Measurements from ENCODE around the gene DRC1.
"Not testable (repeated sequence)": the region's sequence is repeated elsewhere in the genome, so short reads cannot be mapped to it uniquely, and the experiment has no call there.

Gene DRC1

GRCh38 chr2:26401739-26402541 is at the start of gene DRC1:
Gene DRC1, plus strand, starts transcription at chr2:26401920. Its CDS starts 70 bp downstream, at chr2:26401990.
- DNase-seq = no peak

- DNase-seq = no peak
These were observed 48.8 kb upstream of the DRC1 start for GRCh38 chr2:26352892-26353291.

GRCh38 chr2:26354469-26354868 is 47.3 kb upstream of the DRC1 start:
- not testable (repeated sequence) for DNase-seq

GRCh38 chr2:26355038-26355995 is 46.4 kb upstream of the DRC1 start:
- DNase-seq = no peak

GRCh38 chr2:26356111-26356510 is 45.6 kb upstream of the DRC1 start:
- no peak for DNase-seq

- no peak for DNase-seq
These were observed 44.9 kb upstream of the DRC1 start for GRCh38 chr2:26356771-26357170.

- no peak for DNase-seq
These were observed 41.7 kb upstream of the DRC1 start for GRCh38 chr2:26359886-26360473.

GRCh38 chr2:26363323-26363722 is 38.4 kb upstream of the DRC1 start:
- DNase-seq = no peak

GRCh38 chr2:26363958-26364357 is 37.8 kb upstream of the DRC1 start:
- no peak for DNase-seq

GRCh38 chr2:26364669-26365068 is 37.1 kb upstream of the DRC1 start:
- DNase-seq = no peak

- DNase-seq = no peak
These were observed 34.8 kb upstream of the DRC1 start for GRCh38 chr2:26366957-26367356.

GRCh38 chr2:26369664-26370063 is 32.1 kb upstream of the DRC1 start:
- DNase-seq = not testable (repeated sequence)

- DNase-seq = not testable (repeated sequence)
These were observed 30.8 kb upstream of the DRC1 start for GRCh38 chr2:26370909-26371308.

GRCh38 chr2:26376799-26377198 is 24.9 kb upstream of the DRC1 start:
- no peak for DNase-seq

- DNase-seq = no peak
These were observed 21.4 kb upstream of the DRC1 start for GRCh38 chr2:26380281-26380680.

GRCh38 chr2:26382564-26382963 is 19.2 kb upstream of the DRC1 start:
- no peak for DNase-seq

- no peak for DNase-seq
These were observed 17.5 kb upstream of the DRC1 start for GRCh38 chr2:26384183-26384582.

- no peak for DNase-seq
These were observed 17.1 kb upstream of the DRC1 start for GRCh38 chr2:26384597-26384996.

GRCh38 chr2:26387189-26387588 is 14.5 kb upstream of the DRC1 start:
- no peak for DNase-seq

- no peak for DNase-seq
These were observed 7.0 kb upstream of the DRC1 start for GRCh38 chr2:26394694-26395093.

GRCh38 chr2:26395394-26395793 is 6.3 kb upstream of the DRC1 start:
- no peak for DNase-seq

GRCh38 chr2:26396734-26397298 is 4.9 kb upstream of the DRC1 start:
- no peak for DNase-seq

GRCh38 chr2:26399771-26400376 is 1.8 kb upstream of the DRC1 start:
- no peak for DNase-seq
